Hepatocyte (in vitro differentiated cells): ENCODE measurements around the gene DGKQ. TPM values are rescaled to one million over a fixed set of nuclear protein-coding genes. Genes with fewer than 3 reads are reported as not detected.

ENCODE experiments used
- DNase-seq: peaks from one replicate; pipeline ENCODE4 v3.0.0-alpha.2; 2016; ENCODE audit warnings: low spot score
- H2AFZ ChIP-seq: fragments of 200-600 bp; sonication (generic); 2 replicates; pipeline ENCODE4 v1.6.0; 2016; ENCODE audit warnings: antibody characterized with exemption, mild to moderate bottlenecking
- H3K27ac ChIP-seq: fragments of 200-600 bp; sonication (generic); 2 replicates; pipeline ENCODE4 v1.5.1; 2016; ENCODE audit warnings: mild to moderate bottlenecking
- H3K27me3 ChIP-seq: fragments of 200-600 bp; sonication (generic); 2 replicates; pipeline ENCODE4 v1.6.1; 2016
- H3K36me3 ChIP-seq: fragments of 200-600 bp; sonication (generic); replicated peaks from 2 replicates; pipeline ENCODE4 v1.5.1; 2016; ENCODE audit warnings: low read depth; ENCODE audit not compliant: insufficient read depth
- H3K4me1 ChIP-seq: fragments of 200-600 bp; sonication (generic); 2 replicates; pipeline ENCODE4 v1.5.1; 2016; ENCODE audit warnings: mild to moderate bottlenecking, moderate library complexity; ENCODE audit not compliant: insufficient read depth
- H3K4me2 ChIP-seq: fragments of 200-600 bp; sonication (generic); 2 replicates; pipeline ENCODE4 v1.6.0; 2016
- H3K4me3 ChIP-seq: fragments of 200-600 bp; sonication (generic); 2 replicates; pipeline ENCODE4 v1.5.1; 2016; ENCODE audit warnings: mild to moderate bottlenecking
- H3K79me2 ChIP-seq: fragments of 200-600 bp; sonication (generic); 2 replicates; pipeline ENCODE4 v1.6.0; 2017; ENCODE audit warnings: mild to moderate bottlenecking
- H3K9me2 ChIP-seq: fragments of 200-600 bp; sonication (generic); replicated peaks from 2 replicates; pipeline ENCODE4 v1.6.0; 2017; ENCODE audit warnings: mild to moderate bottlenecking; ENCODE audit not compliant: insufficient read depth
- H3K9me3 ChIP-seq: fragments of 200-600 bp; sonication (generic); 2 replicates; pipeline ENCODE4 v1.5.1; 2016; ENCODE audit warnings: low read depth, mild to moderate bottlenecking
- H4K20me1 ChIP-seq: fragments of 200-600 bp; sonication (generic); 2 replicates; pipeline ENCODE4 v1.6.0; 2016; ENCODE audit warnings: mild to moderate bottlenecking; ENCODE audit not compliant: insufficient read depth, poor library complexity, severe bottlenecking
- CTCF ChIP-seq: fragments of 200-600 bp; sonication (generic); IDR thresholded peaks from 2 replicates; pipeline ENCODE4 v1.5.1; 2016; ENCODE audit warnings: antibody characterized with exemption, mild to moderate bottlenecking; ENCODE audit not compliant: poor library complexity
- EZH2 ChIP-seq: fragments of 200-600 bp; sonication (generic); IDR thresholded peaks from 2 replicates; pipeline ENCODE4 v1.6.1; 2016; ENCODE audit warnings: antibody characterized with exemption, mild to moderate bottlenecking, borderline replicate concordance
- EZH2phosphoT487 ChIP-seq: fragments of 200-600 bp; sonication (generic); IDR thresholded peaks from one replicate; pipeline ENCODE4 v1.6.1; 2018; ENCODE audit warnings: antibody characterized with exemption, mild to moderate bottlenecking, low read depth, moderate library complexity; ENCODE audit not compliant: unreplicated experiment, severe bottlenecking
- WGBS: methylation state at CpG from one replicate; pipeline ENCODE4 v1.1.6; 2016; ENCODE audit warnings: low lambda C conversion rate; ENCODE audit errors: missing lambda C conversion rate; 5-methylcytosine and 5-hydroxymethylcytosine counted together
- polyA plus RNA-seq: library from polyadenylated mRNA; unstranded; fragments of >200 nt; fragmentation: Nextera tagmentation; extraction: Ambion mirVana; gene quantifications from 2 replicates; pipeline ENCODE4 v1.2.1, GENCODE V29; 2016
- total RNA-seq: library from RNA; depleted of rRNA; stranded (reverse); fragments of >200 nt; gene quantifications from 2 replicates; pipeline ENCODE4 v1.2.3, GENCODE V29; 2014

Gene DGKQ
- total and polyA plus RNA-seq, 2 experiments from 2014 or later, result 17.4 to 20.7 TPM

DNA sequence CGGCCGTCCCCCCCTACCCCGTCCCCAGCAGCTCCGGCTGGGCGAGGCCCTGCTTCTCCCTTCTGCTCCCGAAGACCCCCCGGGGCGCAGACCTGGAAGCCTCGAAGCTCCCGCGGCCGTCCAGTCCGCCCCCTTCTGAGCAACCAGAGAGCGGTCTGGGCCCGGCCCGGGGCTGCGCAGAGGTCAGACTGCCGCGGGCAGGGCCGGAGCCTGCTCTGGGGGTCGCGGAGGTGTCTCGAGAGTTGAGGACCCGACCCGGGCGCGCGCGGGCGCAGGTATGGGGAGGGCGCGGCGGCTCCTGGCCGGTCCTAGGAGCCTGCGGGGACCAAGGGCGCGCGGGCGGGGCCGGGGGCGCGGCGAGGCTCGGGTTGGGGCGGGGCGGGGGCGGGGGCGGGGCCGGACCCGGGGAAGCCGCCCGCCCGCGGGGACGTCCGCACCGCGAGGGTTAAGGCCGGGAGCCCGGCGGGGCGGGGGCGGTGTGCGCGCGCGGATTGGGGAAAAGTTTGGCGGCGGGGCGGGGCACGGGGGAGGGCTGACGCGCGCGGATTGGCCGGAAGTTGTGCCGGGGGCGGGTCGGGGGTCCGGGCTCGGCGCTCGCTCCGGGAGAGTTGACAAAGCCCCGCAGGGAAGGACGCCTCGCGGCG, 37.8 kb upstream of the DGKQ start, which contains the start of gene FGFRL1:
Gene FGFRL1 (plus strand): TSS at position 605 of the 644 bp plus-strand sequence. CDS start 860 bp downstream, outside the sequence.
- Histone ChIP-seq H3K4me3 (peak within 1 kb of the TSS; percentile 57), H3K9me2 (no peaks in the 10 kb centered on the region), H2AFZ (peak within 1 kb of the TSS; percentile 60), H3K4me1 (peaks cover 11% of the 10 kb centered on the region), H3K9me3 (no peaks in the 10 kb centered on the region), H3K79me2 (peaks cover 9% of the 10 kb centered on the region), H3K27me3 (peaks cover 24% of the 10 kb centered on the region), H4K20me1 (no peaks in the 10 kb centered on the region), H3K4me2 (peak within 1 kb of the TSS; percentile 100), H3K27ac (peak within 1 kb of the TSS; percentile 88), H3K36me3 (no peaks in the 10 kb centered on the region)
- TF ChIP-seq CTCF, result peak; percentile 3
- TF ChIP-seq EZH2phosphoT487, result no peak
- DNase-seq, result peak; percentile 96
- WGBS, result 4% methylated on average over 20 of the region's 89 CpGs

GRCh38 chr4:1010395-1011021, 37.1 kb upstream of the DGKQ start:
- H4K20me1 ChIP-seq, result no peaks in the 10 kb centered on the region
- peak; percentile 85 for DNase-seq
- H3K27ac ChIP-seq, result peak overlapping the region; percentile 88
- H3K9me3 ChIP-seq, result no peaks in the 10 kb centered on the region
- H3K9me2 ChIP-seq, result no peaks in the 10 kb centered on the region
- peaks cover 24% of the 10 kb centered on the region for H3K27me3 ChIP-seq
- H3K4me2 ChIP-seq, result peak overlapping the region; percentile 100
- no peak for TF ChIP-seq EZH2phosphoT487
- no peak for TF ChIP-seq CTCF
- TF ChIP-seq EZH2, result no peak
- peaks cover 11% of the 10 kb centered on the region for H3K4me1 ChIP-seq
- 8% methylated on average over 33 of the region's 36 CpGs for WGBS
- H3K79me2 ChIP-seq, result peaks cover 5% of the 10 kb centered on the region
- H3K36me3 ChIP-seq, result no peaks in the 10 kb centered on the region
- H2AFZ ChIP-seq, result peak overlapping the region; percentile 71
- peak overlapping the region; percentile 79 for H3K4me3 ChIP-seq

DNA sequence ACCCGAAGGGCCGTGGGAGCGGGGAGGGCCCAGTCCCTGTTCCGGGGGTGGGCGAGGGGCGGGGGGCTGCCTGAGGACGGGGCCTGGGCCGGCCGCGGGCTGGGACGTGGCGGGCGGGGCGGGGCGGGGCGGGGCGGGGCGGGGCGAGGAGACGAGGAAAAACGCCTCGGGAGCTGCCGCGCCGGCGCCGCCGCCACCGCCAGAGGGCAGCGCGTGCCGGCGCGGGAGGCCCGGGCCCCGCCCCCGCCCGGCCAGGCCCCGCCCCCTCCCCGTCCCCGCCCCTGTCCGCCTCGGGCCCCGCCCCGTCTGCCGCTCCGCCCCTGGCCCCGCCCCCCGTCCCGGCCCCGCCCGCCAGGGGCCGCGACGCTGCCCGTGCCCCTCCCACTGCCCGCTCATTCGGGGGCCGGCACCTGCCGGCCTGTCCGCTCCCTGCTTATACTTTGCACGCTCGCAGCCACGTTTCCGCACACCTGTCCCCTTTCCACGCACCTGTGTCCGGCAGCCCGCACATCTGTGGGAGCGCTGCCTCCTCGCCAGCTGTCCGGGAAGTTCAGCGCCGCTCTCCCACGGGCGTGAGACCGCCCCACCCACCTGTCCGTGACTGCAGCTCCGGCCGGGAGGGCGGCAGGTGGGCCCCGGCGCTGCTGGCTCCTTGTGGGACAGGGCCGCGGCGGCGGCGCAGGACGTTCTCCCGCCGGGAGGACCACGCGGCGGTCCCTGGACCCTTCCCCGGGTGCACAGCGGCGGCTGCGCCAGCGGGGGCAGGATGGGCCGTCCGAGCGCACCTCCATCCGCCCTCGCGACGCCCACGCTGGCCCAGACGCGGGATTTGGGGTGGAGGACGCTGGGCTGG, 36.4 kb upstream of the DGKQ start:
- WGBS, result 3% methylated on average over 48 of the region's 109 CpGs
- no peaks in the 10 kb centered on the region for H3K36me3 ChIP-seq
- peaks cover 5% of the 10 kb centered on the region for H3K79me2 ChIP-seq
- peaks cover 11% of the 10 kb centered on the region for H3K4me1 ChIP-seq
- peak overlapping the region; percentile 95 for H3K4me3 ChIP-seq
- no peaks in the 10 kb centered on the region for H4K20me1 ChIP-seq
- TF ChIP-seq EZH2phosphoT487 (no peak), CTCF (peak; percentile 5), EZH2 (no peak)
- H3K9me3 ChIP-seq, result no peaks in the 10 kb centered on the region
- no peaks in the 10 kb centered on the region for H3K9me2 ChIP-seq
- H3K4me2 ChIP-seq, result peak overlapping the region; percentile 100
- peak overlapping the region; percentile 88 for H3K27ac ChIP-seq
- peaks cover 25% of the 10 kb centered on the region for H3K27me3 ChIP-seq
- DNase-seq, result peak; percentile 93
- H2AFZ ChIP-seq, result peak overlapping the region; percentile 100
